Stimulated activated CD8-positive, alpha-beta memory T cell treated with anti-CD3 and anti-CD28 coated beads, Interleukin-15, amount 100 ng/mL, for 48 hours (primary cell): ENCODE data around the gene PANX2.
A peak's percentile ranks its signal among the peaks of the same experiment; 100 is the strongest.
"Not testable (repeated sequence)": the region's sequence is repeated elsewhere in the genome, so short reads cannot be mapped to it uniquely, and the experiment has no call there.

Source experiments
- DNase-seq, 2 donors: peaks; one replicate each; pipeline ENCODE4 v3.0.0-alpha.2; 2020; ENCODE audit warnings: low read depth in 2 of 2

Gene PANX2

GRCh38 chr22:50199251-50199721 is 28.8 kb downstream of the PANX2 start:
- no peak for DNase-seq

GRCh38 chr22:50199829-50200460 is 29.4 kb downstream of the PANX2 start:
- DNase-seq = no peak

GRCh38 chr22:50200461-50201190 is 30.1 kb downstream of the PANX2 start, which contains the start of gene SELENOO:
Gene SELENOO, plus strand, starts transcription at chr22:50201011. Its CDS starts 26 bp downstream, at chr22:50201037.
- DNase-seq = peak; percentile 88 to 92

- no peak for DNase-seq
These were observed 30.9 kb downstream of the PANX2 start for GRCh38 chr22:50201191-50202129.

- no peak for DNase-seq
These were observed 31.7 kb downstream of the PANX2 start for GRCh38 chr22:50202130-50202666.

GRCh38 chr22:50203288-50203687 is 32.8 kb downstream of the PANX2 start:
- no peak for DNase-seq

- no peak for DNase-seq
These were observed 34.0 kb downstream of the PANX2 start for GRCh38 chr22:50204571-50204970.

- DNase-seq = not testable (repeated sequence)
These were observed 34.5 kb downstream of the PANX2 start for GRCh38 chr22:50204998-50205397.

- no peak for DNase-seq
These were observed 35.4 kb downstream of the PANX2 start for GRCh38 chr22:50205781-50206569.

- no peak for DNase-seq
These were observed 36.1 kb downstream of the PANX2 start for GRCh38 chr22:50206599-50206998.

GRCh38 chr22:50207383-50208140 is 37.0 kb downstream of the PANX2 start:
- DNase-seq = no peak

- DNase-seq = no peak
These were observed 38.0 kb downstream of the PANX2 start for GRCh38 chr22:50208430-50208938.

- DNase-seq = no peak
These were observed 38.7 kb downstream of the PANX2 start for GRCh38 chr22:50208939-50209892.

GRCh38 chr22:50209893-50210292 is 39.4 kb downstream of the PANX2 start:
- no peak for DNase-seq

GRCh38 chr22:50210378-50211139 is 40.0 kb downstream of the PANX2 start:
- no peak for DNase-seq

- no peak for DNase-seq
These were observed 40.6 kb downstream of the PANX2 start for GRCh38 chr22:50211147-50211546.

- DNase-seq = no peak
These were observed 42.7 kb downstream of the PANX2 start for GRCh38 chr22:50213263-50213662.
